CD4-positive, alpha-beta T cell treated with Interleukin-15 for 1 hour (primary cell): Measurements from ENCODE around the gene OR52J3.
"Not testable (repeated sequence)": the region's sequence is repeated elsewhere in the genome, so short reads cannot be mapped to it uniquely, and the experiment has no call there.

Experiments used
- DNase-seq: peaks from one replicate; pipeline ENCODE4 v3.0.0-alpha.2; 2020

Gene OR52J3

GRCh38 chr11:5046226-5046625 lies at the start of gene OR52J3:
OR52J3 (plus strand) TSS chr11:5046526; CDS start chr11:5046526, 0 bp downstream.
- no peak for DNase-seq

GRCh38 chr11:5004424-5005274 lies 41.7 kb upstream of the OR52J3 start:
- DNase-seq, result no peak

- no peak for DNase-seq
These were observed 38.8 kb upstream of the OR52J3 start for GRCh38 chr11:5007561-5007960.

- no peak for DNase-seq
These were observed 35.1 kb upstream of the OR52J3 start for GRCh38 chr11:5011254-5011653.

GRCh38 chr11:5013012-5013411 lies 33.3 kb upstream of the OR52J3 start:
- no peak for DNase-seq

- no peak for DNase-seq
These were observed 24.3 kb upstream of the OR52J3 start for GRCh38 chr11:5021996-5022395.

- DNase-seq, result no peak
These were observed 9.7 kb upstream of the OR52J3 start for GRCh38 chr11:5036669-5037068.

GRCh38 chr11:5037926-5038325 lies 8.4 kb upstream of the OR52J3 start:
- DNase-seq, result no peak

- DNase-seq, result no peak
These were observed 8.0 kb upstream of the OR52J3 start for GRCh38 chr11:5038341-5038740.

- DNase-seq, result no peak
These were observed 5.5 kb upstream of the OR52J3 start for GRCh38 chr11:5040876-5041275.

GRCh38 chr11:5042091-5042490 lies 4.2 kb upstream of the OR52J3 start:
- no peak for DNase-seq

- no peak for DNase-seq
These were observed 2.9 kb upstream of the OR52J3 start for GRCh38 chr11:5043380-5043779.

GRCh38 chr11:5046754-5047330 lies 516 bp downstream of the OR52J3 start:
- DNase-seq, result no peak

GRCh38 chr11:5058679-5059078 lies 12.4 kb downstream of the OR52J3 start:
- not testable (repeated sequence) for DNase-seq

GRCh38 chr11:5059391-5059790 lies 13.1 kb downstream of the OR52J3 start, which contains the start of gene OR52E2:
OR52E2 (minus strand) TSS chr11:5059627; CDS start chr11:5059627, 0 bp downstream.
- no peak for DNase-seq

- DNase-seq, result no peak
These were observed 18.7 kb downstream of the OR52J3 start for GRCh38 chr11:5065027-5065426.

GRCh38 chr11:5069272-5069671 lies 22.9 kb downstream of the OR52J3 start, which contains the start of gene OR52E1:
OR52E1 (plus strand) TSS chr11:5069572.
- no peak for DNase-seq

GRCh38 chr11:5071799-5072198 lies 25.5 kb downstream of the OR52J3 start:
- no peak for DNase-seq

GRCh38 chr11:5081405-5081804 lies 35.1 kb downstream of the OR52J3 start:
- no peak for DNase-seq

- DNase-seq, result no peak
These were observed 37.3 kb downstream of the OR52J3 start for GRCh38 chr11:5083602-5084001.

- DNase-seq, result no peak
These were observed 42.2 kb downstream of the OR52J3 start for GRCh38 chr11:5088556-5088955.

GRCh38 chr11:5090668-5091067 lies 44.3 kb downstream of the OR52J3 start:
- DNase-seq, result no peak

GRCh38 chr11:5092821-5093585 lies 46.7 kb downstream of the OR52J3 start:
- DNase-seq, result no peak

- DNase-seq, result no peak
These were observed 49.7 kb downstream of the OR52J3 start for GRCh38 chr11:5096011-5096410.
